Osteoblast (primary cell): ENCODE measurements around the gene NTMT1. TPM values are rescaled to one million over a fixed set of nuclear protein-coding genes. Genes with fewer than 3 reads are reported as not detected.
A peak's percentile ranks its signal among the peaks of the same experiment; 100 is the strongest.

Source experiments
- DNase-seq: peaks from one replicate; pipeline ENCODE4 v3.0.0; 2011; ENCODE audit warnings: low spot score, mixed read lengths; ENCODE audit not compliant: insufficient read length; ENCODE audit errors: missing footprints
- H2AFZ ChIP-seq: 2 replicates; pipeline ENCODE4 v1.6.0; 2011; ENCODE audit warnings: mild to moderate bottlenecking, low read length
- H3K27ac ChIP-seq: 2 replicates; pipeline ENCODE4 v1.5.1; 2011; ENCODE audit warnings: mild to moderate bottlenecking, low read depth, low read length, moderate library complexity
- H3K27me3 ChIP-seq: 2 replicates; pipeline ENCODE4 v1.6.0; 2012; ENCODE audit warnings: mild to moderate bottlenecking, control low read depth, inconsistent platforms, low read length, moderate library complexity; ENCODE audit not compliant: insufficient read depth
- H3K36me3 ChIP-seq: 2 replicates; pipeline ENCODE4 v1.5.1; 2011; ENCODE audit warnings: mild to moderate bottlenecking, low read length, control low read depth, moderate library complexity; ENCODE audit not compliant: insufficient read depth
- H3K4me1 ChIP-seq: 2 replicates; pipeline ENCODE4 v1.5.1; 2011; ENCODE audit warnings: mild to moderate bottlenecking, low read length, control low read depth, moderate library complexity; ENCODE audit not compliant: insufficient read depth
- H3K4me2 ChIP-seq: 2 replicates; pipeline ENCODE4 v1.6.0; 2011; ENCODE audit warnings: mild to moderate bottlenecking, low read length; ENCODE audit not compliant: insufficient read depth
- H3K4me3 ChIP-seq: fragments of 200-600 bp; sonication (generic); 3 replicates; pipeline ENCODE4 v1.5.1; 2012; ENCODE audit warnings: mild to moderate bottlenecking, low read length, inconsistent platforms; ENCODE audit not compliant: insufficient read depth
- H3K79me2 ChIP-seq: 2 replicates; pipeline ENCODE4 v1.6.0; 2012; ENCODE audit warnings: mild to moderate bottlenecking, low read length, control low read depth, inconsistent platforms; ENCODE audit not compliant: insufficient read depth
- H3K9me3 ChIP-seq: 2 replicates; pipeline ENCODE4 v1.5.1; 2011; ENCODE audit warnings: low read depth, low read length, control low read depth
- H4K20me1 ChIP-seq: 2 replicates; pipeline ENCODE4 v1.6.0; 2012; ENCODE audit warnings: mild to moderate bottlenecking, low read length, control low read depth; ENCODE audit not compliant: insufficient read depth
- total RNA-seq: library from RNA; depleted of rRNA; stranded (reverse); fragments of >200 nt; gene quantifications from 2 replicates; pipeline ENCODE4 v1.2.3, GENCODE V29; 2012
- TF ChIP-seq, protein P1 (sequence below): IDR thresholded peaks from 2 replicates; pipeline ENCODE4 v1.5.1; 2011; ENCODE audit warnings: mild to moderate bottlenecking, low read depth, low read length, moderate library complexity; ENCODE audit errors: extremely low read depth

NTMT1 gene
- total RNA-seq, 1 donor: 26.4 TPM

DNA sequence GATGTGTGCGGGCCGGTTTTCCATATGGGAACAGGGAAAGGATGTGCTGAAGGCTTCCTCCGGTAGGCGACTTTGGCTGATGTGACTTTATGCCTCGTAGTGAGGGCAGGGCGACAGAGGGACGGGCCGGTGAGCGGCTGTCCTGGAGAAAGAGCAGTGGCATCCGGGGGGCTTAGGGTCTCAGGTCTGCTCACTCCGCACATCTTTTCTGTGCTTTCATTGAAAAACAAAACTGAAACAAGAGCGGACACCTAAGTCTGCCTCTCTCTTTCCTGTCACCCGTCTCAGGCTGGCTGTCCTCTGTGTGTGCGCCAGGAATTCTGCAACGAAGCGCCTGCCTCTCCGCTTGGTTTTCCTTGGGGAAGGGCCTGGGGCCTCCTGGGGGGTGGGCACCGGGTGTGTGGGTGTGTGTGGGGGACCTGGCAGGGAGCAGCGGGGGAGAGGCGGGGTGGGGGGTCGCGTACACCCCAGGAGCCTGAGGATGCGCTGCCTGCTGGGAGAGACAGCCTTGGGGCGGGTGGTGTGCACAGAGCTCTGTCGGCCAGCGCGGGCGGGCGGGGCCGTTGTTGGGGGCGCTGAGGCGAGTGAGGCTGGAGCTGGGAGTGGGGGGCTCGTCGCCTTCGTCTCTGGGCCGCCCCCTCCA, 38.9 kb downstream of the NTMT1 start:
- H3K36me3 ChIP-seq: no peaks in the 10 kb centered on the region
- no peaks in the 10 kb centered on the region for H3K27me3 ChIP-seq
- no peak overlapping the region for H3K27ac ChIP-seq
- peak overlapping the region; percentile 81 for H3K4me2 ChIP-seq
- peaks cover 22% of the 10 kb centered on the region for H3K79me2 ChIP-seq
- H2AFZ ChIP-seq: peak overlapping the region; percentile 76
- DNase-seq: peak; percentile 93
- peak overlapping the region; percentile 76 for H3K4me3 ChIP-seq
- TF ChIP-seq, protein P1, sequence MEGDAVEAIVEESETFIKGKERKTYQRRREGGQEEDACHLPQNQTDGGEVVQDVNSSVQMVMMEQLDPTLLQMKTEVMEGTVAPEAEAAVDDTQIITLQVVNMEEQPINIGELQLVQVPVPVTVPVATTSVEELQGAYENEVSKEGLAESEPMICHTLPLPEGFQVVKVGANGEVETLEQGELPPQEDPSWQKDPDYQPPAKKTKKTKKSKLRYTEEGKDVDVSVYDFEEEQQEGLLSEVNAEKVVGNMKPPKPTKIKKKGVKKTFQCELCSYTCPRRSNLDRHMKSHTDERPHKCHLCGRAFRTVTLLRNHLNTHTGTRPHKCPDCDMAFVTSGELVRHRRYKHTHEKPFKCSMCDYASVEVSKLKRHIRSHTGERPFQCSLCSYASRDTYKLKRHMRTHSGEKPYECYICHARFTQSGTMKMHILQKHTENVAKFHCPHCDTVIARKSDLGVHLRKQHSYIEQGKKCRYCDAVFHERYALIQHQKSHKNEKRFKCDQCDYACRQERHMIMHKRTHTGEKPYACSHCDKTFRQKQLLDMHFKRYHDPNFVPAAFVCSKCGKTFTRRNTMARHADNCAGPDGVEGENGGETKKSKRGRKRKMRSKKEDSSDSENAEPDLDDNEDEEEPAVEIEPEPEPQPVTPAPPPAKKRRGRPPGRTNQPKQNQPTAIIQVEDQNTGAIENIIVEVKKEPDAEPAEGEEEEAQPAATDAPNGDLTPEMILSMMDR: no peak
- H3K9me3 ChIP-seq: no peaks in the 10 kb centered on the region
- H4K20me1 ChIP-seq: peaks cover 10% of the 10 kb centered on the region
- peaks cover 26% of the 10 kb centered on the region for H3K4me1 ChIP-seq

DNA sequence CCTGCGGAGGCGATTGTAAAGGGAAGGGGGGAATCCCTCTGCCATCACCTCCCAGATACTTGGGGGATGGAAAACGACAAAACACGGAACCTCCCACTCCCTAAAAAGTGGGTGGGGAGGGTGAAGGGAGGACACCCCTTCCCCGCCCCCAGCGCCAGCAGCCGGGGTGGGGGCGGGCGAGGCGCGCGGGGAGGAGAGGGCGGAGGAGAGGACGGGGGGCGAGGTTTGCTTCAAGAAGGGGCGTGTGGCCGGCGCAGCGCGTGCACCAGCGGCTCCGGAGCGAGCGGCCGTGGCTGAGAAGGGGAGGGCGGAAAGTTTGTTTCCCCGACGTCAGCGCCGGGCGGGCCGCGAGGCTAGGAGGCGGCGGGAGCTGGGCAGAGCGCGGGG, 39.4 kb downstream of the NTMT1 start, which contains the start of gene PRRX2:
Gene PRRX2, plus strand, starts transcription at position 259 of the 387 bp plus-strand sequence. CDS start 221 bp downstream, outside the sequence.
- peak within 1 kb of the TSS; percentile 83 for H3K4me2 ChIP-seq
- peak within 1 kb of the TSS; percentile 33 for H3K27ac ChIP-seq
- peaks cover 10% of the 10 kb centered on the region for H4K20me1 ChIP-seq
- TF ChIP-seq, protein P1: no peak
- H3K9me3 ChIP-seq: no peaks in the 10 kb centered on the region
- peaks cover under 1% of the 10 kb centered on the region for H3K36me3 ChIP-seq
- peak within 1 kb of the TSS; percentile 76 for H3K4me3 ChIP-seq
- no peaks in the 10 kb centered on the region for H3K27me3 ChIP-seq
- H3K4me1 ChIP-seq: peaks cover 26% of the 10 kb centered on the region
- H2AFZ ChIP-seq: peak within 1 kb of the TSS; percentile 76
- H3K79me2 ChIP-seq: peaks cover 25% of the 10 kb centered on the region
- DNase-seq: peak; percentile 95

DNA sequence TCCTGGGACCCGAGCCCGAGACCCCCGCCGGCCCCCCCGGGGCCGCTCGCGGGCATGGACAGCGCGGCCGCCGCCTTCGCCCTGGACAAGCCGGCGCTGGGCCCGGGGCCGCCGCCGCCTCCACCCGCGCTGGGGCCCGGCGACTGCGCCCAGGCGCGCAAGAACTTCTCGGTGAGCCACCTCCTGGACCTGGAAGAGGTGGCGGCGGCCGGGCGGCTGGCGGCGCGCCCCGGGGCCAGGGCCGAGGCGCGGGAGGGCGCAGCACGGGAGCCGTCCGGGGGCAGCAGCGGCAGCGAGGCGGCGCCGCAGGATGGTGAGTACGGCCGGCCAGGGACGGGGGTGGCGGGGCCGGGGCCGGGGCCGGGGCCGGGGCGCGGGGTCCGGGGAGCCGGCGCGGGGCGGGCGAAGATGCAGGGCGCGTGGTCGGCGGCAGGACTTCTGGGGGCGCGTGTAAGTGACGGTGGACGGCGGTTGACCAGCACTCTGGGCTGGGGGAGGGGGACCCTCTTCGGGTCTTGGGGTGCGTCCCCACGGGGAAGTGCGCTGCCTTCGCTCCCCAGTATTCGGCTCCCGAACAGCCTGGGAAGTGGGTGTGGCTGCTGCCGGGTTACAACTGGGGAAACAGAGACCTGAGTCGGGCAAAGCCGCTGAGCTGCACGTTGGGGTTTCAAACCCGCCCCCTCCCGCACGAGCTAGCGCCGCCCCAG, 40.0 kb downstream of the NTMT1 start:
- no peaks in the 10 kb centered on the region for H3K9me3 ChIP-seq
- H3K4me3 ChIP-seq: peak overlapping the region; percentile 76

More for the DNA sequence above, 40.0 kb downstream of the NTMT1 start:
- Histone ChIP-seq H3K36me3 (peaks cover 6% of the 10 kb centered on the region), H2AFZ (peak overlapping the region; percentile 59), H3K79me2 (peaks cover 30% of the 10 kb centered on the region), H3K4me1 (peaks cover 30% of the 10 kb centered on the region), H3K4me2 (peak overlapping the region; percentile 83), H3K27me3 (no peaks in the 10 kb centered on the region), H3K27ac (no peak overlapping the region), H4K20me1 (peaks cover 14% of the 10 kb centered on the region)
- TF ChIP-seq, protein P1: no peak
- DNase-seq: peak; percentile 92
